NB4 (cell line): Measurements from ENCODE around the gene DOCK4.

Source experiments
- DNase-seq: peaks from one replicate; pipeline ENCODE4 v3.0.0; 2010; ENCODE audit warnings: low read depth
- H3K4me3 ChIP-seq: one replicate; pipeline ENCODE4 v1.5.1; 2011; ENCODE audit warnings: mild to moderate bottlenecking, low read depth, low read length, moderate library complexity
- CTCF ChIP-seq: IDR thresholded peaks from one replicate; pipeline ENCODE4 v1.5.1; 2012; ENCODE audit warnings: low read depth, low read length
- MAX ChIP-seq: IDR thresholded peaks from 2 replicates; pipeline ENCODE4 v1.6.1; 2011; ENCODE audit warnings: low read depth, low read length
- MYC ChIP-seq: IDR thresholded peaks from 2 replicates; pipeline ENCODE4 v1.6.1; 2011; ENCODE audit warnings: low read depth, low read length
- POLR2A ChIP-seq: IDR thresholded peaks from 2 replicates; pipeline ENCODE4 v1.6.1; 2011; ENCODE audit warnings: mild to moderate bottlenecking; ENCODE audit not compliant: insufficient read length; ENCODE audit errors: extremely low read depth

DOCK4 gene

GRCh38 chr7:111681242-111681641 lies 525.0 kb downstream of the DOCK4 start:
- TF ChIP-seq MAX (no peak), MYC (no peak), CTCF (no peak), POLR2A (no peak)
- DNase-seq, result no peak
- no peak overlapping the region for H3K4me3 ChIP-seq

GRCh38 chr7:111678986-111679385 lies 527.2 kb downstream of the DOCK4 start:
- H3K4me3 ChIP-seq, result no peak overlapping the region
- TF ChIP-seq POLR2A, result no peak
- no peak for TF ChIP-seq CTCF
- TF ChIP-seq MAX, result no peak
- no peak for TF ChIP-seq MYC
- no peak for DNase-seq

- TF ChIP-seq MAX, result no peak
- TF ChIP-seq MYC, result no peak
- no peak for TF ChIP-seq POLR2A
- no peak for TF ChIP-seq CTCF
- no peak for DNase-seq
These were observed 527.9 kb downstream of the DOCK4 start for GRCh38 chr7:111678281-111678680.

GRCh38 chr7:111677848-111678247 lies 528.4 kb downstream of the DOCK4 start:
- no peak overlapping the region for H3K4me3 ChIP-seq
- no peak for DNase-seq
- TF ChIP-seq CTCF, result no peak
- TF ChIP-seq MAX, result no peak
- TF ChIP-seq POLR2A, result no peak
- TF ChIP-seq MYC, result no peak

More at GRCh38 chr7:111678281-111678680, 527.9 kb downstream of the DOCK4 start:
- H3K4me3 ChIP-seq, result no peak overlapping the region

GRCh38 chr7:111676811-111677210 lies 529.4 kb downstream of the DOCK4 start:
- DNase-seq, result no peak
- TF ChIP-seq MYC, result no peak
- TF ChIP-seq POLR2A, result no peak
- TF ChIP-seq CTCF, result no peak
- no peak for TF ChIP-seq MAX
- H3K4me3 ChIP-seq, result no peak overlapping the region
